GM18505 (cell line): Measurements from ENCODE around the gene ETF1.
A peak's percentile ranks its signal among the peaks of the same experiment; 100 is the strongest.

Experiments used
- ATAC-seq: cut with Tn5 transposase; IDR thresholded peaks from one replicate; pipeline ENCODE4 v1.9.1; 2021; ENCODE audit not compliant: unreplicated experiment
- POLR2A ChIP-seq: IDR thresholded peaks from 4 replicates; pipeline ENCODE4 v1.6.1; 2011; ENCODE audit warnings: borderline replicate concordance; ENCODE audit not compliant: insufficient read depth, insufficient read length; ENCODE audit errors: extremely low read depth

Gene ETF1

GRCh38 chr5:138545919-138546562 is 3.0 kb upstream of the ETF1 start:
- no peak for TF ChIP-seq POLR2A
- ATAC-seq = no peak

- peak; percentile 19 for TF ChIP-seq POLR2A
- ATAC-seq = no peak
Observed at GRCh38 chr5:138544181-138545134, 1.4 kb upstream of the ETF1 start.

- peak; percentile 42 for ATAC-seq
- peak; percentile 45 for TF ChIP-seq POLR2A
Observed at GRCh38 chr5:138543730-138544104, 681 bp upstream of the ETF1 start.

GRCh38 chr5:138542180-138542955 is 668 bp downstream of the ETF1 start:
- no peak for TF ChIP-seq POLR2A
- ATAC-seq = no peak

GRCh38 chr5:138541511-138542179 is 1.4 kb downstream of the ETF1 start:
- no peak for ATAC-seq

DNA sequence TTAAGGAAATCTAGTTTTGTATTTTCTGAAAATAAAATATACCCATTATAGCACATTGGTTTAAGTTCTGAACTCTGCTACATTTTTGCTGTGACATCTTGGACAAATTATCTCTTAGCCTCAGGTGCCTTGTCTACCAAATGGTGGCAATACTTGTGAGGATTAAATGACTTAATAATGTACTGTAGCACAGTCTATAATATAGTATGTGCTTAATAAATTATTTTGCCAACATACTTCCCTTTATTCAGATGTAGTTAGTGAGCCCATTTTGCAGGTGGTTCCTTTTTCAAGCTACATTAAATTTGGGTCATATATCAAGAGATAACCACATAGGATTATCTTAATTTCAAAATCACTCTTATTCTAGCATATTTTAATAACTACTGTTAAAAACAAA is 3.2 kb downstream of the ETF1 start:
- no peak for ATAC-seq
- TF ChIP-seq POLR2A = no peak

More at GRCh38 chr5:138541511-138542179, 1.4 kb downstream of the ETF1 start:
- TF ChIP-seq POLR2A = no peak

DNA sequence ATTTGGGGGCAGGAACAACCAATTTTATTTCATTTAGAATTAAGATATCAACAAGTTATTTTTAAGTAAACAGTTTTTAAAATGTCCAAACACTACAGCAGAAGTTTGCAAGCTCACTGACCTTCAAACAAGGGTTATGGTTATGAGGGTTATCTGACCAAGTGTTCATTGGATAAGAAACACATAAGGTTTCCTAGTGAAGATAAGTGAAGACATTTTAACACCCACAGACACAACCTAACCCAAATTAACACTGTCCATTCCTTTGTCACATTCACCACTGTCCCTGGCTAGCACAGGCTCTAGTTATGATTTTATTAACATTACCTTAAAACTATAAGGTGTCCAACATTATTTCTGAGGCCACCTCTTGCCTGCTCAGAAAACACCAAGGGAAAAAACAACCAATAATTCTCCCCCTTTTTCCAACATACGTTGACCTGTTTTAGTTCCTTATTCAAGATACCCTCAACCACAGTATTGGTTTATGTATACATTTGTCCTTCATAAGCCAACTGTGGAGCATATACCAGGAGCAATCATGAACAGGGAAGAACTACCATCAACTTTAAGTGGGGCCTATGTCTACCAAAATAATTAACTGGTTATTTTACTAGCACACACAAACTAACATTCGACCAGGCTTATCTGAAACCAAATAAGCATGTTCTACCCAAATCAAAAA is 4.0 kb downstream of the ETF1 start:
- TF ChIP-seq POLR2A = no peak
- no peak for ATAC-seq

GRCh38 chr5:138536665-138537315 is 6.2 kb downstream of the ETF1 start:
- ATAC-seq = no peak
- no peak for TF ChIP-seq POLR2A

DNA sequence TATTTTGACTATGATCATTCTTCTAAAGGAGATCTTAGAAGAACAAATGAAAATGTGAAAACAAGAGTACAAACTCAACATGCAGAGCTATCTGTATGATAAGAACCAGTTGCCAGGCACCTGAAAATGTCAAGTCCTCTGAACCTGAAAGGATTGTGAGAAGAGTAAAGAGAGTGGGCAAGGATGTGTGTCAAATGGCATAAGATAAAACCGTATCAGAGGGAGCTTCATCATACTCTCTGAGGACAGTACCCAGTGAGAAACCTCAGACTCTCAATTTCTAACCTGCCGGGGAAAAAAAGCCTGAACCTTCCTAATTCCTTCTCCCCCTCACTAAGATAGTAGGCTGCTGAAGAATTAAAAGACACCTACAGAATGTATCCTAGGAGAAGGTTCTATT is 6.8 kb downstream of the ETF1 start:
- ATAC-seq = no peak

GRCh38 chr5:138533973-138534941 is 8.8 kb downstream of the ETF1 start:
- no peak for ATAC-seq

More for the DNA sequence above, 6.8 kb downstream of the ETF1 start:
- TF ChIP-seq POLR2A = no peak

DNA sequence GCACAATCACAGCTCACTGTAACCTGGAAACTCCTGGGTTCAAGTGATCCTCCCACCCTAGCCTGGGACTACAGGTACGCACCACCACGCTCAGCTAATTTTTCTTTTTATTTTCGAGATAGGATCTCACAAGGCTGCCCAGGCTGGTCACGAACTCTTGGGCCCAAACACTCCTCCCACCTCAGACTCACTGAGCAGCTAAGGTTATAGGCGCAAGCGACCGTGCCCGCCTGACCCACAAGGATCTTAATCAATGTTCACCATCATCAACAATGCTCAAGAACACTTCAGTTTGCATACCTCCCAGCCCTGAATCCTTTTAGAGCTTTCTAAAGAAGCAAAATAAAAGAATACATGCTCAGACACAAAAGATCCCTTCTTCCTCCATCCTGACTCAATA is 13.2 kb downstream of the ETF1 start:
- ATAC-seq = no peak
- TF ChIP-seq POLR2A = no peak

More at GRCh38 chr5:138533973-138534941, 8.8 kb downstream of the ETF1 start:
- TF ChIP-seq POLR2A = no peak

DNA sequence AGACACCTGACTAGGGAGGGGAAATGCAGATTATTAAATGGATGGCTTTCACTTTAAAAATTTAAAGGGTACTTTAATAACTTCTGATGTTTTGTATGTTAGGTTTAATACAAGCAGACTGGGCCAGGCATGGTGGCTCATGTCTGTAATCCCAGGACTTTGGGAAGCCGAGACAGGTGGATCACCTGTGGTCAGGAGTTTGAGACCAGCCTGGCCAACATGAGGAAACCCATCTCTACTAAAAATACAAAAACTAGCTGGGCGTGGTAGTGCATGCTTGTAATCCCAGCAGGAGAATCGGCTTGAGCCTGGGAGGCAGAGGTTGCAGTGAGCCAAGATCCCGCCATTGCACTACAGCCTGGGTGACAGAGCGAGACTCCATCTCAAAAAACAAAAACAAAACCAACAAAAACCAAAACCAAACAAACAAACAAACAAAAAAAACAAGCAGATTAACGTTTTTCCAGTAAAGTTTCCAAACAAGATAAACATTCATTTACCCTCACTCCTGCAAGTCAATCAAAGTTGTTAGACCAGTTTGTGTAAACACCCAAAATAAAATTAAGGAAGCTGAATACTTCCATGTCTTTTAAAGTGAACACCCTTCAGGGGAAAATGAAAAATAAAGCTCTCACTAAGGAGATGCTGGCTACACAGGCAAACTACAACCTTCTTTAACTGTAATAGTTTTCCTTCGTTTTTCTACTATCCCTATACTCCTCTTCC is 14.1 kb downstream of the ETF1 start:
- ATAC-seq = no peak
- TF ChIP-seq POLR2A = no peak
